HepG2 (cell line): Measurements from ENCODE around the gene AUH.

Experiments used
- CENPT ChIP-seq: sonication (generic); formaldehyde crosslinking; IDR thresholded peaks from 2 replicates; pipeline ENCODE4 v1.8.0; 2022; ENCODE audit warnings: low read depth, mild to moderate bottlenecking, moderate library complexity, missing genetic modification reagents
- MED1 ChIP-seq: sonication (generic); formaldehyde crosslinking; IDR thresholded peaks from 2 replicates; pipeline ENCODE4 v1.4.0; 2020; ENCODE audit warnings: missing genetic modification reagents
- MNT ChIP-seq: fragments of 450-650 bp; IDR thresholded peaks from 2 replicates; pipeline ENCODE4 v1.6.1; 2016
- MTA3 ChIP-seq: sonication (generic); formaldehyde crosslinking; IDR thresholded peaks from 2 replicates; pipeline ENCODE4 v1.4.0; 2020; ENCODE audit warnings: missing genetic modification reagents
- NAIF1 ChIP-seq: sonication (generic); formaldehyde crosslinking; IDR thresholded peaks from 2 replicates; pipeline ENCODE4 v1.5.0; 2020; ENCODE audit warnings: mild to moderate bottlenecking, missing genetic modification reagents, borderline replicate concordance
- SIN3A ChIP-seq: IDR thresholded peaks from 2 replicates; pipeline ENCODE4 v1.6.1; 2011; ENCODE audit warnings: low read depth, mild to moderate bottlenecking, control low read depth, low read length, borderline replicate concordance
- SIX1 ChIP-seq: sonication (generic); formaldehyde crosslinking; IDR thresholded peaks from 2 replicates; pipeline ENCODE4 v1.4.0; 2020; ENCODE audit warnings: missing genetic modification reagents, borderline replicate concordance
- ZNF605 ChIP-seq: sonication (generic); formaldehyde crosslinking; IDR thresholded peaks from 2 replicates; pipeline ENCODE4 v1.8.0; 2022; ENCODE audit warnings: mild to moderate bottlenecking, missing genetic modification reagents
- TF ChIP-seq, protein P1 (sequence below): sonication (generic); formaldehyde crosslinking; IDR thresholded peaks from 2 replicates; pipeline ENCODE4 v1.4.0; 2020; ENCODE audit warnings: missing genetic modification reagents
- TF ChIP-seq, protein P2 (sequence below): IDR thresholded peaks from 2 replicates; pipeline ENCODE4 v1.4.0; 2020; ENCODE audit warnings: mild to moderate bottlenecking, missing genetic modification reagents

- TF ChIP-seq MED1 (CRISPR knock-in tag): no peak
- TF ChIP-seq SIX1: no peak
- TF ChIP-seq MTA3: no peak
- TF ChIP-seq, protein P1, sequence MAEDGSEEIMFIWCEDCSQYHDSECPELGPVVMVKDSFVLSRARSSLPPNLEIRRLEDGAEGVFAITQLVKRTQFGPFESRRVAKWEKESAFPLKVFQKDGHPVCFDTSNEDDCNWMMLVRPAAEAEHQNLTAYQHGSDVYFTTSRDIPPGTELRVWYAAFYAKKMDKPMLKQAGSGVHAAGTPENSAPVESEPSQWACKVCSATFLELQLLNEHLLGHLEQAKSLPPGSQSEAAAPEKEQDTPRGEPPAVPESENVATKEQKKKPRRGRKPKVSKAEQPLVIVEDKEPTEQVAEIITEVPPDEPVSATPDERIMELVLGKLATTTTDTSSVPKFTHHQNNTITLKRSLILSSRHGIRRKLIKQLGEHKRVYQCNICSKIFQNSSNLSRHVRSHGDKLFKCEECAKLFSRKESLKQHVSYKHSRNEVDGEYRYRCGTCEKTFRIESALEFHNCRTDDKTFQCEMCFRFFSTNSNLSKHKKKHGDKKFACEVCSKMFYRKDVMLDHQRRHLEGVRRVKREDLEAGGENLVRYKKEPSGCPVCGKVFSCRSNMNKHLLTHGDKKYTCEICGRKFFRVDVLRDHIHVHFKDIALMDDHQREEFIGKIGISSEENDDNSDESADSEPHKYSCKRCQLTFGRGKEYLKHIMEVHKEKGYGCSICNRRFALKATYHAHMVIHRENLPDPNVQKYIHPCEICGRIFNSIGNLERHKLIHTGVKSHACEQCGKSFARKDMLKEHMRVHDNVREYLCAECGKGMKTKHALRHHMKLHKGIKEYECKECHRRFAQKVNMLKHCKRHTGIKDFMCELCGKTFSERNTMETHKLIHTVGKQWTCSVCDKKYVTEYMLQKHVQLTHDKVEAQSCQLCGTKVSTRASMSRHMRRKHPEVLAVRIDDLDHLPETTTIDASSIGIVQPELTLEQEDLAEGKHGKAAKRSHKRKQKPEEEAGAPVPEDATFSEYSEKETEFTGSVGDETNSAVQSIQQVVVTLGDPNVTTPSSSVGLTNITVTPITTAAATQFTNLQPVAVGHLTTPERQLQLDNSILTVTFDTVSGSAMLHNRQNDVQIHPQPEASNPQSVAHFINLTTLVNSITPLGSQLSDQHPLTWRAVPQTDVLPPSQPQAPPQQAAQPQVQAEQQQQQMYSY (CRISPR knock-in tag): no peak
- no peak for TF ChIP-seq CENPT (CRISPR knock-in tag)
- TF ChIP-seq NAIF1 (CRISPR knock-in tag): no peak
- no peak for TF ChIP-seq SIN3A
- TF ChIP-seq, protein P2, sequence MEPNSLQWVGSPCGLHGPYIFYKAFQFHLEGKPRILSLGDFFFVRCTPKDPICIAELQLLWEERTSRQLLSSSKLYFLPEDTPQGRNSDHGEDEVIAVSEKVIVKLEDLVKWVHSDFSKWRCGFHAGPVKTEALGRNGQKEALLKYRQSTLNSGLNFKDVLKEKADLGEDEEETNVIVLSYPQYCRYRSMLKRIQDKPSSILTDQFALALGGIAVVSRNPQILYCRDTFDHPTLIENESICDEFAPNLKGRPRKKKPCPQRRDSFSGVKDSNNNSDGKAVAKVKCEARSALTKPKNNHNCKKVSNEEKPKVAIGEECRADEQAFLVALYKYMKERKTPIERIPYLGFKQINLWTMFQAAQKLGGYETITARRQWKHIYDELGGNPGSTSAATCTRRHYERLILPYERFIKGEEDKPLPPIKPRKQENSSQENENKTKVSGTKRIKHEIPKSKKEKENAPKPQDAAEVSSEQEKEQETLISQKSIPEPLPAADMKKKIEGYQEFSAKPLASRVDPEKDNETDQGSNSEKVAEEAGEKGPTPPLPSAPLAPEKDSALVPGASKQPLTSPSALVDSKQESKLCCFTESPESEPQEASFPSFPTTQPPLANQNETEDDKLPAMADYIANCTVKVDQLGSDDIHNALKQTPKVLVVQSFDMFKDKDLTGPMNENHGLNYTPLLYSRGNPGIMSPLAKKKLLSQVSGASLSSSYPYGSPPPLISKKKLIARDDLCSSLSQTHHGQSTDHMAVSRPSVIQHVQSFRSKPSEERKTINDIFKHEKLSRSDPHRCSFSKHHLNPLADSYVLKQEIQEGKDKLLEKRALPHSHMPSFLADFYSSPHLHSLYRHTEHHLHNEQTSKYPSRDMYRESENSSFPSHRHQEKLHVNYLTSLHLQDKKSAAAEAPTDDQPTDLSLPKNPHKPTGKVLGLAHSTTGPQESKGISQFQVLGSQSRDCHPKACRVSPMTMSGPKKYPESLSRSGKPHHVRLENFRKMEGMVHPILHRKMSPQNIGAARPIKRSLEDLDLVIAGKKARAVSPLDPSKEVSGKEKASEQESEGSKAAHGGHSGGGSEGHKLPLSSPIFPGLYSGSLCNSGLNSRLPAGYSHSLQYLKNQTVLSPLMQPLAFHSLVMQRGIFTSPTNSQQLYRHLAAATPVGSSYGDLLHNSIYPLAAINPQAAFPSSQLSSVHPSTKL (CRISPR knock-in tag): no peak
- TF ChIP-seq MNT: no peak
- TF ChIP-seq ZNF605 (CRISPR knock-in tag): no peak
These were observed 29.7 kb upstream of the AUH start for GRCh38 chr9:91391412-91391811.
